ENCODE data around the gene IFI44. TPM values are rescaled to one million over a fixed set of nuclear protein-coding genes. Genes with fewer than 3 reads are reported as not detected.

IFI44 gene
- total and polyA plus RNA-seq, 2 of the 8 experiments (the other 6 are each of a cell fraction or from before 2014, with no cell fraction given), result not detected

DNA sequence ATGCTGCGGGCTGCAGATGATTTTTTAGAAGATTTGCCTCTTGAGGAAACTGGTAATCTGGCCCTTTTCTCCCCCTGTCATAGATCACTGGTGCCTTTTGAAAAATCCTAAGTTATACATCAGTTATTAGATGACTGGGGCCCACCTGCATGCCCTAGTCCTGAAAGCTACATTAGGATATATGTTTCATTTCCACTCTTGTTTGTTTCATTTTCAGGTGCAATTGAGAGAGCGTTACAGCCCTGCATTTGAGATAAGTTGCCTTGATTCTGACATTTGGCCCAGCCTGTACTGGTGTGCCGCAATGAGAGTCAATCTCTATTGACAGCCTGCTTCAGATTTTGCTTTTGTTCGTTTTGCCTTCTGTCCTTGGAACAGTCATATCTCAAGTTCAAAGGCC, 8.1 kb upstream of the IFI44 start:
- 85% methylated on average over 4 of the region's 4 CpGs; no CpG with 5 or more reads in 1 of the 2 experiments for WGBS, 2 experiments (ENCODE audit: extremely low coverage in 1 of 2, insufficient coverage in 1 of 2, insufficient read length in 1 of 2, insufficient replicate concordance in 2 of 2, low coverage in 1 of 2, low lambda C conversion rate in 2 of 2, missing lambda C conversion rate in 1 of 2)
- FAIRE-seq (no peak), DNase-seq (ENCODE audit: low read depth in 1 of 2, low spot score in 2 of 2) (no peak)
- Histone ChIP-seq H3K36me3 (ENCODE audit: control insufficient read depth in 2 of 4, insufficient read depth in 4 of 4, low read length in 3 of 4) (no peaks in the 10 kb centered on the region), H3K9ac (replicated peaks in 1 of 4; ENCODE audit: extremely low read depth in 1 of 4, low read depth in 3 of 4, low read length in 3 of 4) (no peak overlapping the region), H3K23me2 (ENCODE audit: low read depth, low read length) (no peaks in the 10 kb centered on the region), H3K27me3 (replicated peaks in 1 of 4; ENCODE audit: control insufficient read depth in 3 of 4, extremely low read depth in 1 of 4, insufficient read depth in 3 of 4, low read length in 3 of 4) (no peaks in the 10 kb centered on the region), H3K4me2 (ENCODE audit: insufficient read depth in 1 of 2, low read depth in 2 of 2, low read length in 2 of 2) (no peak overlapping the region), H2AK5ac (ENCODE audit: low read depth, low read length) (no peak overlapping the region), H3K4ac (replicated peaks; ENCODE audit: insufficient read length, low read depth, low read length) (no peak overlapping the region), H3K18ac (ENCODE audit: extremely low read depth, low read length) (no peak overlapping the region), H2BK5ac (ENCODE audit: low read depth, low read length) (no peak overlapping the region), H3K79me2 (ENCODE audit: control insufficient read depth in 1 of 2, insufficient read depth in 2 of 2, low read length in 2 of 2) (no peaks in the 10 kb centered on the region), H3K4me3 (ENCODE audit: extremely low read depth in 1 of 4, insufficient read depth in 2 of 4, low read depth in 3 of 4, low read length in 4 of 4) (no peak overlapping the region), H2AFZ (ENCODE audit: low read length) (no peak overlapping the region), H2BK12ac (ENCODE audit: low read depth, low read length) (no peak overlapping the region), H3K4me1 (replicated peaks in 1 of 4; ENCODE audit: control insufficient read depth in 3 of 4, insufficient read depth in 4 of 4, low read length in 3 of 4) (no peaks in the 10 kb centered on the region), H2BK15ac (ENCODE audit: low read length) (no peak overlapping the region), H3K79me1 (ENCODE audit: low read depth, low read length) (no peaks in the 10 kb centered on the region), H3K23ac (ENCODE audit: insufficient read length) (no peak overlapping the region), H3K9me3 (ENCODE audit: insufficient read depth in 2 of 2, low read depth in 1 of 2, low read length in 1 of 2) (no peaks in the 10 kb centered on the region), H2BK20ac (ENCODE audit: low read length) (no peak overlapping the region), H2BK120ac (replicated peaks; ENCODE audit: low read depth, low read length) (no peak overlapping the region), H3K27ac (ENCODE audit: low read depth, low read length) (no peak overlapping the region), H4K5ac (ENCODE audit: insufficient read length, low read depth, low read length) (no peak overlapping the region), H3K14ac (ENCODE audit: insufficient read length) (no peak overlapping the region), H4K91ac (replicated peaks; ENCODE audit: insufficient read length, low read length) (no peak overlapping the region), H4K8ac (ENCODE audit: extremely low read depth, insufficient read depth, low read length) (no peak overlapping the region), H3K56ac (replicated peaks; ENCODE audit: insufficient read length, low read depth, low read length) (no peak overlapping the region), H4K20me1 (replicated peaks in 1 of 2; ENCODE audit: control insufficient read depth in 1 of 2, insufficient read depth in 2 of 2, low read length in 2 of 2) (no peaks in the 10 kb centered on the region)
- no peak for TF ChIP-seq KDM5A (IDR thresholded peaks at IDR 0.05; ENCODE audit: low read length)
- TF ChIP-seq GABPA (IDR thresholded peaks at IDR 0.05; ENCODE audit: borderline replicate concordance, insufficient read depth, low read length), result no peak
- TF ChIP-seq KDM4A (IDR thresholded peaks at IDR 0.05; ENCODE audit: low read depth, low read length, severe bottlenecking), result no peak
- no peak for TF ChIP-seq EP300 (IDR thresholded peaks at IDR 0.05; ENCODE audit: borderline replicate concordance in 1 of 2, low read depth in 2 of 2, low read length in 2 of 2)
- no peak for TF ChIP-seq HDAC2 (IDR thresholded peaks at IDR 0.05; ENCODE audit: borderline replicate concordance in 1 of 2, low read depth in 2 of 2, low read length in 2 of 2)
- no peak for TF ChIP-seq PHF8 (conservative IDR thresholded peaks at IDR 0.05; ENCODE audit: low read depth, low read length)
- TF ChIP-seq POLR2AphosphoS5 (IDR thresholded peaks at IDR 0.05; ENCODE audit: low read depth, low read length), result no peak
- no peak for TF ChIP-seq EGR1 (IDR thresholded peaks at IDR 0.05; ENCODE audit: borderline replicate concordance, low read depth, low read length)
- TF ChIP-seq SP4 (IDR thresholded peaks at IDR 0.05; ENCODE audit: low read length), result no peak
- no peak for TF ChIP-seq BCL11A (IDR thresholded peaks at IDR 0.05; ENCODE audit: low read depth in 2 of 2, low read length in 2 of 2)
- ChIA-PET POLR2A (ENCODE audit: partially characterized antibody) (no interaction called here), CTCF (ENCODE audit: partially characterized antibody) (interaction anchor here (0.7 kb wide), 1 partner anchor 30 kb away, joined by 3 read pairs; no protein-coding TSS in a partner anchor)
